GM15510 (cell line): ENCODE data around the gene MSANTD7.

ENCODE experiments used
- POLR2A ChIP-seq: IDR thresholded peaks from 3 replicates; pipeline ENCODE4 v1.6.1; 2011; ENCODE audit warnings: borderline replicate concordance; ENCODE audit not compliant: insufficient read length; ENCODE audit errors: extremely low read depth

Gene MSANTD7

DNA sequence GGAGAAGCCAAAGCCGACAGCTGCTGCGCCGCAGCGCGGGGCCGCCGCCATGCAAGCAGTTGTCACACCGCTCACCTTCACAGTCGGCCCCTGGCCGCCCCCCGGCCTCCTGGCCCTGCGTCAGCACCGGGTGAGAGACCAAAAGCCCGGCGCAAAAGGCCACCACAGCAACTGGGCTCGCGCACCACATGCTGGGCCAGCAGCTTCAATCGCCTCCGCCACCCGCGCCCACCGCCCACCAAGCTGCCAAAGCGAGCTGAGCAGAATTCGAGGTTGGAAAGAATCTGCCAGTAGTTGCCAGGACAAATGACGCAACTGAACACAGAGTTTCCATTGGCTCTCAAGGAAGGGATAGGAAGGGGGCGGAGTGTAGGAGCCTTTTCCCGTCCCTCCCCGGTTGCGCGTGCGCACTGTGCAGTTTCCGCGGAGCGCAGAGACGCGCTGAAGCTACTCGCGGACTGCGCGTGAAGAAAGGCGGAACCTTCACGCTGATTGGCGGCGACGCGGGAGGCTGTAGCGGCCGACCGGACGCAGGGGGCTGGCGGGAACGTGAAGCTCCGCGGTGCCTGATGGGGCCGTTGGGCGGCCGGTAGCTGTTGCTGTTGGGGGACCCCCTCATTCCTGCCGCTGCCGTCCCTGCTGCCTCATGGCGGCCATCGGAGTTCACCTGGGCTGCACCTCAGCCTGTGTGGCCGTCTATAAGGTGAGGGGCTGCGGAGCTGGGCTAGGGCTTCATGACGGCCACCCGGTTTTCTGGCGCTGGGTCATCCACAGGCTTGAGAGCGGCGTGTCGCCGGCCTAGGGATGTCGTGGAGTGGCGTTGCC, at the start of gene MSANTD7, which contains the start of the genes CDNF and HSPA14:
Gene MSANTD7, plus strand, starts transcription at position 550 of the 825 bp plus-strand sequence. CDS start 3,979 bp downstream, outside the sequence.
Gene CDNF, minus strand, starts transcription at position 281 of the 825 bp plus-strand sequence. Its CDS starts 91 bp downstream, at position 190.
Gene HSPA14, plus strand, starts transcription at position 550 of the 825 bp plus-strand sequence. Its CDS starts 97 bp downstream, at position 647.
- peak; percentile 90 for TF ChIP-seq POLR2A

DNA sequence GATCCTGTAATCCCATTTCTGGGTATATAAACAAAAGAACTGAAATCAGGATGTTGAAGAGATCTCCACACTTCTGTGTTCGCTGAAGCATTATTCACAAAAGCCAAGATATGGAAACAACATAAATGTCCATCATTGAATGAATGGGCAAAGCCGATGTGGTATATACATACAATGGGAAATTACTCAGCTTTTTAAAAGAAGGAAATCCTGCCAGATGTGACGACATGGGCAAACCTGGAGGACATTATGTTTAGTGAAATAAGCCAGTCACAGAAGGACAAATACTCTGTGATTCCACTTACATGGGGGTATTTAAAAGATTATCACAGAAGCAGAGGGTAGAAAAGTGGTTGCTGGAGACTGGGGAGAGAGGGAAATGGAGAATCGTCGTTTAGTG, 39.5 kb upstream of the MSANTD7 start:
- no peak for TF ChIP-seq POLR2A

GRCh38 chr10:14800397-14800796, 37.7 kb upstream of the MSANTD7 start:
- TF ChIP-seq POLR2A = no peak

GRCh38 chr10:14801723-14802122, 36.4 kb upstream of the MSANTD7 start:
- TF ChIP-seq POLR2A = no peak

DNA sequence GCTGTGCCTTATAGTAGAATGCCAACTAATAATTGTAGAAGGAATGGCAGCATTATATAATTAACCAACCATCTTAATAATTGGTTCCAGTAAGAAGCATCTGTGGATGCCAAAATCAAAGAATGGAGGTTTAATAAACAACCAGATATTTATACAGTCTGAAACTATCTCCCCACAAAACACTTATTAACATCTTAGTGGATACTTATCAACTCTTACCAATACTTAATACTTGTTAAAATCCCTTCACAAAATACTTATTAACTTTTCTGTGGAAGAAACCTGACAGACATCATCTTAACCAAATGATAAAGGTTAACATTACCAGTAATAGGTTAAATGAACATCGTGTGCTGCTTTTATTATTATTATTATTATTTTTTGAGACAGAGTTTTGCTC, 34.3 kb upstream of the MSANTD7 start:
- TF ChIP-seq POLR2A = no peak

GRCh38 chr10:14806318-14806717, 31.8 kb upstream of the MSANTD7 start:
- TF ChIP-seq POLR2A = no peak

GRCh38 chr10:14810969-14811953, 26.8 kb upstream of the MSANTD7 start:
- no peak for TF ChIP-seq POLR2A

- TF ChIP-seq POLR2A = no peak
Measured at GRCh38 chr10:14812271-14812670, 25.8 kb upstream of the MSANTD7 start.

DNA sequence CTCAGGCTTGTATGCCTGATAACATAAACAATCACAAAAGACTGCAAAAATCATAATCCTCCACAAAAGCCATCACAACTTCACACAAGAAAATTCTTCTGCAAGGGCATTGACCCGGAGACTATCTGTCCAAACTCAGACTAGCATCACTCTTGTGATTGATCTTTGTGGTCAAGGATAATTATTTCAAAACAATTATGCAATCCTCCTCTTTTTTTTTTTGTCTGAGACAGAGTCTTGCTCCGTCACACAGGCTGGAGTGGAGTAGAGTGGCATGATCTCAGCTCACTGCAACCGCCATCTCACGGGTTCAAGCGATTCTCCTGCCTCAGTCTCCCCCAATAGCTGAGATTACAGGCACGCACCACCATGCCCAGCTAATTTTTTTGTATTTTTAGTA, 22.4 kb upstream of the MSANTD7 start:
- TF ChIP-seq POLR2A = no peak

- TF ChIP-seq POLR2A = no peak
Measured at GRCh38 chr10:14820010-14820774, 17.9 kb upstream of the MSANTD7 start.

DNA sequence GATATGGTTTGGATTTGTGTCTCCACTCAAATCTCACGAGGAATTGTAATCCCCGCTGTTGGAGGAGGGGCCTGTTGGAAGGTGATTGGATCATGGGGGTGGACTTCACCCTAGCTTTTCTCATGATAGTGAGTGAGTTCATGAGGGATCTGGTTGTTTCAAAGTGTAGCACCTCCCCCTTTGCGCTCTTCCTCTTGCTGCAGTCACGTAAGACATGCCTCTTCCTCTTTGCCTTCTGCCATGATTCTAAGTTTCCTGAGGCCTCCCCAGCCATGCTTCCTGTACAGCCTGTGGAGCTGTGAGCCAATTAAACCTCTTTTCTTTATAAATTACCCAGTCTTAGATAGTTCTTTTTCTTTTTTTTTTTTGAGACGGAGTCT, 17.3 kb upstream of the MSANTD7 start:
- TF ChIP-seq POLR2A = no peak

- no peak for TF ChIP-seq POLR2A
Measured at GRCh38 chr10:14821635-14822375, 16.3 kb upstream of the MSANTD7 start.

GRCh38 chr10:14822879-14823755, 15.0 kb upstream of the MSANTD7 start:
- no peak for TF ChIP-seq POLR2A
